Epithelial cell of esophagus (primary cell): ENCODE measurements around the gene IL1RAPL1.

ENCODE experiments used
- DNase-seq: peaks from one replicate; pipeline ENCODE4 v3.0.0; 2010; ENCODE audit warnings: low read depth
- H3K4me3 ChIP-seq: 2 replicates; pipeline ENCODE4 v1.5.1; 2011; ENCODE audit warnings: mild to moderate bottlenecking, low read length, control low read depth
- TF ChIP-seq, protein P1 (sequence below): IDR thresholded peaks from 2 replicates; pipeline ENCODE4 v1.5.1; 2011; ENCODE audit warnings: low read depth, mild to moderate bottlenecking, low read length, control low read depth, inconsistent platforms; ENCODE audit not compliant: insufficient read depth; ENCODE audit errors: missing control alignments

The IL1RAPL1 gene

GRCh38 chrX:28651186-28651585, 63.9 kb downstream of the IL1RAPL1 start:
- H3K4me3 ChIP-seq: no peak overlapping the region
- no peak for DNase-seq
- TF ChIP-seq, protein P1, sequence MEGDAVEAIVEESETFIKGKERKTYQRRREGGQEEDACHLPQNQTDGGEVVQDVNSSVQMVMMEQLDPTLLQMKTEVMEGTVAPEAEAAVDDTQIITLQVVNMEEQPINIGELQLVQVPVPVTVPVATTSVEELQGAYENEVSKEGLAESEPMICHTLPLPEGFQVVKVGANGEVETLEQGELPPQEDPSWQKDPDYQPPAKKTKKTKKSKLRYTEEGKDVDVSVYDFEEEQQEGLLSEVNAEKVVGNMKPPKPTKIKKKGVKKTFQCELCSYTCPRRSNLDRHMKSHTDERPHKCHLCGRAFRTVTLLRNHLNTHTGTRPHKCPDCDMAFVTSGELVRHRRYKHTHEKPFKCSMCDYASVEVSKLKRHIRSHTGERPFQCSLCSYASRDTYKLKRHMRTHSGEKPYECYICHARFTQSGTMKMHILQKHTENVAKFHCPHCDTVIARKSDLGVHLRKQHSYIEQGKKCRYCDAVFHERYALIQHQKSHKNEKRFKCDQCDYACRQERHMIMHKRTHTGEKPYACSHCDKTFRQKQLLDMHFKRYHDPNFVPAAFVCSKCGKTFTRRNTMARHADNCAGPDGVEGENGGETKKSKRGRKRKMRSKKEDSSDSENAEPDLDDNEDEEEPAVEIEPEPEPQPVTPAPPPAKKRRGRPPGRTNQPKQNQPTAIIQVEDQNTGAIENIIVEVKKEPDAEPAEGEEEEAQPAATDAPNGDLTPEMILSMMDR: no peak

- TF ChIP-seq, protein P1: peak; percentile 19
- H3K4me3 ChIP-seq: no peak overlapping the region
- DNase-seq: peak; percentile 1
Observed at GRCh38 chrX:28659269-28659668, 72.0 kb downstream of the IL1RAPL1 start.

DNA sequence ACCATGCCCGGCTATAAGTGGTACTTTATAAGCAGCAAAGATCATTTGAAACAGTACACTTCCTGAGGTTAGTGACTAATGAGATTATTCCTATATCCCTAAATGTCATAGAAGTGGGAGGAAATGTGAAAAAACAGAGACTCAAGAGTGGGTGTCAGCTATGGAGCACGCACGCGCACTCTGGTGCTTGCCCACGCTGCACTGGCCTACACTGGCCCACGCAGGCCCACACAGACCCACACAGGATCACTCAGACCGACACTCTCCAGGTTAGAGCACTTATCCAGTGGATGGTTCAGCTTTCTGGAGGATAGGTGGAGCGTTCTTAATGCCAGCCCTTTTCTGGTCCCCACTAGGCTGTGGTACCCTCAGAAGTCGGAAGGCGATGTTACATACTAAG, 78.5 kb downstream of the IL1RAPL1 start:
- TF ChIP-seq, protein P1: no peak
- no peak for DNase-seq
- no peak overlapping the region for H3K4me3 ChIP-seq

DNA sequence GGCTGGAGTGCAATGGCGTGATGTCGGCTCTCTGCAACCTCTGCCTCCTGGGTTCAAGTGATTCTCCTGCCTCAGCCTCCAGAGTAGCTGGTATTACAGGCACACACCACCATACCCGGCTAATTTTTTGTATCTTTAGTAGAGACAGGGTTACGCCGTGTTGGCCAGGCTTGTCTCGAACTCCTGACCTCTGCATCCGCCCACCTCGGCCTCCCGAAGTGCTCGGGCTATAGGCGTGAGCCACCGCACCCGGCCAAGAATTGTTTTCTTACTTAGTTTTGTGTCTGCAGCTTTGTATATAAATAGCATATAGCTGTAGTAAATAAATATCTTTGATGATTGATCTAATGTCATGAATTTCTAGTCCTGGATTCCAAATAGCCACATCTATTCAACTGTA, 81.1 kb downstream of the IL1RAPL1 start:
- H3K4me3 ChIP-seq: no peak overlapping the region
- TF ChIP-seq, protein P1: no peak
- no peak for DNase-seq

DNA sequence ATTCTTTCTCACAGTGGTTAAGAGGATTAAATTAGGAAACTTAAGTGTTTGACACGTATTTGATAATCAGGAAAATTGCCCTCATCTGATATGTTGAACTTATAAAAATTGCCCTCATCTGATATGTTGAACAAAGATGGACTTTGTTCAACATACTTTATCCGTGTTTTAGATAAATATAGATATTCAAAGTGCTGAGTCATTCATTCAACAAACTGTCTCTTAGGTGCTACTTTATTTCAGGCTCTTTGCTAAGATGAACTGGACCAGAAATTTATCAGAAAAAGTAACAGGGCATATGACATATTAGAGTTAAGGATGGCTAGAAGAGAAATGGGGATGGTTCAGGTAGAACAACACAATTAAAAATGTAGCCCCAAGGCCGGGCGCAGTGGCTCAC, 81.7 kb downstream of the IL1RAPL1 start:
- no peak overlapping the region for H3K4me3 ChIP-seq
- TF ChIP-seq, protein P1: no peak
- DNase-seq: no peak

DNA sequence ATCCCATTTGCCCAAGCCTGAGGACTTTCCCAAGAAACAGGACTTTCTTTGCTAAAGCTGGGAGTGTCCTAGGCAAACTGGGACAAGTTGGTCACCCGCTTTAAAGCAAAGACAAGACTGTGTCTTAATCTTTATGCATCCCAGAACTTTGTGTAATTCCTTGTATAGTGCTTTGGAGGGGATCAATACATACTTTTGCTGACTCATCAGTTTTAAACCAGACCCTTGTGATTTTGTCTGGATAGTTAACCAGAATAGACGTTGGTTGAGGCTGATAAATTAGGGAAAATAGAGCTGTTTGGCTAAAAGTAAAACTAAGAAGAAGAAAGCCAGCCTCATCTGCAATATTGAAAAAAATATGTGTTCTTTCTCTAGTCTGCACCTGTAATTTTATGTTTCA, 82.8 kb downstream of the IL1RAPL1 start:
- DNase-seq: no peak
- no peak overlapping the region for H3K4me3 ChIP-seq
- TF ChIP-seq, protein P1: no peak

DNA sequence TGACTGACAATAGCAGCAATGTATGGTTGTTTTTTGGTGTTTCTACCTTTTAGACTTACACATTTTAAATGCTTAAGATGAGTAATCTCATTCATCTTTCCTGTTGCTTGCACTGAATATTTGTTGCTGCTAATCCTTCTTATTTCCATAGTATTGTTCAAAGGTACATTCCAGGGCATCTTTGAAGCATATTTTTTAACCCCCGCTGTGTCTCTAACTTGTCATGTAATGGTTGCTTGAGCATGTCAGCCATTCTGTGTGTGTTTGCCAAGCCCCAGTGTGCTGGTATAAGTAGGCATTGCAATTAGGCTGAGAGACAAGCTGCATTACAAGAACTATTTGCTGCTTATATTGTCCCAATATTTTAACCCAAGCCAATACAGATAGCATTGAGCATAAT, 87.9 kb downstream of the IL1RAPL1 start:
- TF ChIP-seq, protein P1: no peak
- no peak for DNase-seq
- no peak overlapping the region for H3K4me3 ChIP-seq
